NCI-H748 treated with DMSO at 0.1 percent for 48 hours (cell line): ENCODE measurements around the gene MCCC1.

Experiments used
- DNase-seq: peaks from one replicate; lab custom pipeline; 2025; lab: John Stamatoyannopoulos, UW

Gene MCCC1

GRCh38 chr3:182981038-182981380 lies 118.3 kb downstream of the MCCC1 start:
- DNase-seq, result no peak

GRCh38 chr3:182980204-182981037 lies 118.9 kb downstream of the MCCC1 start, which contains the start of gene DCUN1D1:
DCUN1D1 (minus strand) TSS chr3:182980538; CDS start chr3:182980489, 49 bp downstream.
- peak; percentile 34 for DNase-seq

DNA sequence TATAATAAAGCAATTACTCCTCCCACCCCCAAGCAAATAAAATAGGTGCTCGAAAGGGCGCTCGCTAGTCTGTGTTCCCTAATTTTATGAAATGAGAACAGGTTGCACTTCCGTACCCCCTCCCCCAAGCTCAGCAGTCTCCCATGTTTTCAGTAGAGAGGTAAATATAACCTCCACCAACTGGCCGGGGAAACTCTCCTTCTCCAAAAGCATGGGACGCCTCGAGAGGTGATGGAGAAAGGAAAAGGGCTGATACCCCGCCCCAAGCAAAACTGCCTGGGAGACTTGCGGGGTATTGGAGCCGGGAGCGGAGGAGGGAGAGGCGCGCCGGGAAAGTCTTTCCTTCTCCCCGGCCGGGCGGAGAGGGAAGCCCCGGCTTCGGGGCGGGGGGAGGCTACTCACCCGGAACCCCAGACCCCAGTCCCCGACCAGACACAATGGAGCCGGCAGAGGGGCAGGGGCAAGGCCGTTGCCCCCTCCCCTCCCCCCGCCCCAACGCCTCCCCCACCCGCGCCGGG lies 119.6 kb downstream of the MCCC1 start:
- DNase-seq, result peak; percentile 50

GRCh38 chr3:182979103-182979673 lies 120.1 kb downstream of the MCCC1 start:
- DNase-seq, result peak; percentile 50

GRCh38 chr3:182978387-182978786 lies 120.9 kb downstream of the MCCC1 start:
- no peak for DNase-seq

DNA sequence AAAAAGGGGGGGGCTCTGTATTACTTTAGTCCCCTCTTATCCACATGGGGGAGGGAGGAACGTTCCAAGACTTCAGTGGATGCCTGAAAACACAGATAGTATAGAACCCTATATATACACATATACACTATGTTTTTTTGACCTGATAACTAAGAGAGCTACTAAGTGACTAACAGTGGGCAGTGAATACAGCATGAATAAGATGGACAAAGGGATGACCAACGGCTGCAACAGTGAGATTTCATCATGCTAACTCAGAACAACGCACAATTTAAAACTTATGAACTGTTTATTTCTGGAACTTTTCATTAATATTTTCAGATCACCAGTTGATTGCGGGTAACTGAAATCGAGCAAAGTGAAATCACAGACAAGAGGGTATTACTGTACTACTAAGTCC lies 126.2 kb downstream of the MCCC1 start:
- no peak for DNase-seq

GRCh38 chr3:182972387-182972786 lies 126.9 kb downstream of the MCCC1 start:
- DNase-seq, result no peak

DNA sequence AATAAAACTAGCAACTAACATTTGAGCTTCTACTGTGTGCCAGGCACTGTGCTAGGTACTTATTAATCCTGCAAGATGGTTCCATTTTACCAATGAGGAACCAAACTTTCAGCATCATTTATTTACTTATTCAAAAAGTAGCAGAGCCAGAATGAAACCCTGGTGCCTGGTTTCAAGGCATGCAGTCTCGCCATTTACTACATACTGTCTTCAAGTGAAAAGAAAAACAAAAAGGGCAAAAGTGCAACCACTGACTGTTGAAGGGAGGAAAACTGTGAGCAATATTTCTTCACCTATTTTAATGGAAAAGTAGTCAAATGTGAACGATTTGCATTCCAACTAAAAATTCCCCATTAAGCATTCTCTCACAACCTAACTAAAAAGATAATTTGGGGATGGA lies 127.7 kb downstream of the MCCC1 start:
- no peak for DNase-seq

DNA sequence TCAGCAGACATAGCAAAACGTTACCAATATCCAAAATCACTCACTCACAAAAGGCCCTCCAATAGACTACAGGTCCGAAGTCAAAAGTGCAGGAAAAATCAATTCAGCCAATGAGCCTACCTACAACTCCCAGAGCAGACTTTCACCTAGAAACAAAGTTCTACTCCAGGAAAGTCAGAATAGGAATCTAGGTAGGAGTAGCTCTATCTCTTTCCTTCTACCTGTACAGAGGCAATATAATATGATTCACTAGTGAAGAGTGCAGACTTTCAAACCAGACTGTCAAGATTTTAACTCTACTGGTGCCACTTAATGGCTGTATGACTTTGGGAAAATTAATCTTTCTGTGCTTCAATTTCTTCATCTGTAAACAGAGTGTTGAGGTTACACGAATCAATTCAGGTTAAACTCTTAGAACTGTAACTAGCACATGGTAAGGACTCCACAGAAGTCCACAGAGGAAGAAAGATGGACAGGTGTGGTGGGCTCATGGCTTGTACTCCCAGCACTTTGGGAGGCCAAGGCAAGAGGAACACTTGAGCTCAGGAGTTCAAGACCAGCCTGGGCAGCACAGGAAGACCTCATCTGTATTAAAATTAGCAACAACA lies 128.4 kb downstream of the MCCC1 start:
- DNase-seq, result no peak

GRCh38 chr3:182969853-182970252 lies 129.4 kb downstream of the MCCC1 start:
- DNase-seq, result no peak

- no peak for DNase-seq
These were observed 130.0 kb downstream of the MCCC1 start for GRCh38 chr3:182969277-182969676.

GRCh38 chr3:182967218-182968204 lies 131.8 kb downstream of the MCCC1 start:
- DNase-seq, result no peak

- no peak for DNase-seq
These were observed 133.4 kb downstream of the MCCC1 start for GRCh38 chr3:182965861-182966366.
